Measurements from ENCODE around the gene SPRR3. TPM values are rescaled to one million over a fixed set of nuclear protein-coding genes. Genes with fewer than 3 reads are reported as not detected.
"Not testable (repeated sequence)": the region's sequence is repeated elsewhere in the genome, so short reads cannot be mapped to it uniquely, and the experiment has no call there.

The SPRR3 gene
- total and polyA plus RNA-seq, 3 experiments from 2014 or later, result not detected

DNA sequence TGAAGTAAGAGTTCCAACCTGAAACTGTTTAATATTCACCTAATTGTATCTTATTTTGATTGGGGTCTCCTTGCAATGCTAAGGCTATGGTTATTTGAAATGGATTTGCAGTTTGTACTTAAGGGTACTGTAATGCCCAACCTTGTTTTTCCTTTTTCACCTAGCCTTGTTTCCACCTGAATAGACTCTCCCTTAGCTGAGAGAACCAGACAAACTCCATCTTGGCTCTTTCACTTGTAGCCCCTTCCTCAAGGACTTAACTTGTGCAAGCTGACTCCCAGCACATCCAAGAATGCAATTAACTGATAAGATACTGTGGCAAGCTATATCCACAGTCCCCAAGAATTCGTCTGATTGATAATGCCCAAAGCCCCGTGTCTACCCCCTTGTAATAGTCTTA is 20.3 kb downstream of the SPRR3 start:
- DNase-seq; H3K4me1 Mint-ChIP-seq; CTCF ChIA-PET; POLR2A ChIA-PET; H3K9me3 ChIP-seq (ENCODE audit: low read length); H3K36me3 Mint-ChIP-seq; H3K4me1 ChIP-seq (ENCODE audit: insufficient read depth, low read length); H3K4me3 ChIP-seq (ENCODE audit: low read length); H3K4me3 Mint-ChIP-seq; H3K36me3 ChIP-seq (ENCODE audit: insufficient read depth, low read length); H3K27ac Mint-ChIP-seq; H3K27ac ChIP-seq (ENCODE audit: low read depth, low read length); H3K27me3 ChIP-seq (ENCODE audit: insufficient read depth, low read length, poor library complexity, severe bottlenecking); H3K9me3 Mint-ChIP-seq: not testable (repeated sequence)
- H3K27me3 Mint-ChIP-seq, result peaks cover 10 to 34% of the 10 kb centered on the region in 2 donors

DNA sequence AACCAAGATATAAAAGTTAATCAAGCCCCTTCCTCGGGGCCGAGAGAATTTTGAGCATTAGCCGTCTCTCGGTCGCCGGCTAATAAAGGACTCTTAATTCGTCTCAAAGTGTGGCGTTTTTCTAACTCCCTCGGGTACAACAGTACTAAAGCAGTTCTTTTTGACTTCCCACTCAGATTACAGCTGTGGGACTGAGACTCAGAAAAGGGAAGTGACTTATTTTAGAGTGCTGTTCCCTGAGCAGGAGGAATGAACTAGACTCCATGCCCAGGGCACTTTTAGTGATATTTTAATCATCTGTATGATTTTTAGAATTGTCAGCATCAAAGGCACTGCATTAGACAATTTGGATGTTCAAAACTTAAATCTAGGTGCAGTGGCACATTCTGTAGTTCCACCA is 20.8 kb downstream of the SPRR3 start:
- H3K4me3 ChIP-seq (ENCODE audit: low read length); DNase-seq; CTCF ChIA-PET; H3K27ac Mint-ChIP-seq; POLR2A ChIA-PET; H3K27ac ChIP-seq (ENCODE audit: low read depth, low read length); H3K4me1 Mint-ChIP-seq; H3K36me3 Mint-ChIP-seq; H3K9me3 Mint-ChIP-seq; H3K27me3 ChIP-seq (ENCODE audit: insufficient read depth, low read length, poor library complexity, severe bottlenecking); H3K4me1 ChIP-seq (ENCODE audit: insufficient read depth, low read length); H3K36me3 ChIP-seq (ENCODE audit: insufficient read depth, low read length); H3K9me3 ChIP-seq (ENCODE audit: low read length): not testable (repeated sequence)
- Mint-ChIP-seq H3K27me3 (peaks cover 9 to 32% of the 10 kb centered on the region in 2 donors), H3K4me3 (peak overlapping the region in 1 of 7 donors; percentile 46)

DNA sequence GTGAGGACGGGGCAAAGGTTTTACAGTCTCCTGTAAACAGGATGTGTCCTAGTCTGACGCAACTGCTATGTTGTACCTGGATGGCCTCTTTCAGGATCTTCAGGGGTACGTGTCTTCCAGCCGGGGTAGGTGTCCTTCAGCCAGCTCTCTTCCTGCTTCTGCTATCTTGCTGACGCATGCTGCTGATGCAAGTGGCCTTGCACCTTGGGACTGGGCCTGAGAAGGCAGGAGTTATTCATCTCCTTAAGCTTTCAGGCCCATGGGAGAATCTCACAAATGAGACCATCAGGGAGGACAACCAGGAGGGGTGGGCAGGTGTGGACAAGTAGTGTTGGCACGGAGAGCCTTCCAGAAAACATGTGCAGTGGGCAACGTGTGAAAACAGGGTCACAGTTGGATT is 21.6 kb downstream of the SPRR3 start:
- Histone ChIP-seq H3K27me3 (ENCODE audit: insufficient read depth, low read length, poor library complexity, severe bottlenecking) (no peaks in the 10 kb centered on the region), H3K27ac (ENCODE audit: low read depth, low read length) (no peak overlapping the region), H3K4me1 (ENCODE audit: insufficient read depth, low read length) (no peaks in the 10 kb centered on the region), H3K36me3 (ENCODE audit: insufficient read depth, low read length) (no peaks in the 10 kb centered on the region), H3K4me3 (ENCODE audit: low read length) (no peak overlapping the region), H3K9me3 (ENCODE audit: low read length) (no peaks in the 10 kb centered on the region)
- CTCF ChIA-PET, result no interaction called here
- H3K4me1 Mint-ChIP-seq, result no peaks in the 10 kb centered on the region
- H3K9me3 Mint-ChIP-seq, result peaks cover 0 to 4% (median 2%) of the 10 kb centered on the region in 5 donors
- POLR2A ChIA-PET, result no interaction called here
- no peak overlapping the region for H3K27ac Mint-ChIP-seq
- H3K27me3 Mint-ChIP-seq, result peaks cover 10 to 34% of the 10 kb centered on the region in 2 donors
- no peak for DNase-seq
- H3K4me3 Mint-ChIP-seq, result no peak overlapping the region
- no peaks in the 10 kb centered on the region for H3K36me3 Mint-ChIP-seq

DNA sequence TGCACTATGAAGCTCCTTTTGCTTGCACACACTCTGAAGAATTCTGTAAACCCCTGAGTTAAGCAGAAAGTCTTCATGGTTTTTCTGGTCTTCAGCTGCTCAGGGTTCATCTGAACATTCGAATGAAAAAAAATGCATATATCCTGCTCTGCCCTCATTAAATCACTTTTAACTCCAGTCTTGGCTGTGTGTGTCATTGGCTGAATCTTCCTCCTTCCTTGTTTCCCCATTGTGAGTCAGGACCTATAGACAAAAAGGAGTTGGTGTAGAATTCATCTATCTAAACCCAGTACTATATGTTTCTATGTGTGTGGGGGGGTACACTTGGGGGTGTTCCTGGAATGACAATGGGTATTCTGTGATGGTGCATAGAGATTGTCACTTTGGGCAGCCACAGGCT is 22.9 kb downstream of the SPRR3 start:
- H3K36me3 ChIP-seq (ENCODE audit: insufficient read depth, low read length), result no peaks in the 10 kb centered on the region
- no peaks in the 10 kb centered on the region for H3K27me3 ChIP-seq (ENCODE audit: insufficient read depth, low read length, poor library complexity, severe bottlenecking)
- H3K4me3 Mint-ChIP-seq, result no peak overlapping the region
- H3K9me3 ChIP-seq (ENCODE audit: low read length), result no peaks in the 10 kb centered on the region
- H3K4me1 Mint-ChIP-seq, result no peaks in the 10 kb centered on the region
- no peak overlapping the region for H3K27ac ChIP-seq (ENCODE audit: low read depth, low read length)
- H3K27me3 Mint-ChIP-seq, result peaks cover 13 to 32% of the 10 kb centered on the region in 2 donors
- ChIA-PET POLR2A (no interaction called here), CTCF (no interaction called here)
- DNase-seq, result no peak
- H3K4me1 ChIP-seq (ENCODE audit: insufficient read depth, low read length), result no peaks in the 10 kb centered on the region
- no peaks in the 10 kb centered on the region for H3K36me3 Mint-ChIP-seq
- H3K4me3 ChIP-seq (ENCODE audit: low read length), result no peak overlapping the region
- H3K9me3 Mint-ChIP-seq, result peaks cover 0 to 4% (median 1%) of the 10 kb centered on the region in 5 donors
- no peak overlapping the region for H3K27ac Mint-ChIP-seq

DNA sequence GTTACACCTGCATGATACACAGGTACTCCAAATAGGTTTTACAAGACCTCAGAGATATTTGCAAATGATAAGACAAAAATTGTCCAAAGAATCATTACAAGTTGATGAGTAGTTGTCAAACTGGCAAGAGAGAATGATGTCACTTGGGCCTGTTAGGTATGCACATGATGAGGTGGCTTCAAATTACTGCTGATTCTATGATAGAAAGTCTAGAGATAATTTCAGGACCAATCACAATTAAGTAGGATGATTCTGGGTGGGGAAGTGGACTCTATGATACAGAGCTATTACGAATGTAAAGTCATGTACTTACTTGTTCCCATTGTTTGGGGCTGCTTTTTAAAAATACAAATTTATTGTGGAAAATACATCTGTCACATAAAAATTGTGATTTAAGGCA is 24.2 kb downstream of the SPRR3 start:
- ChIA-PET CTCF (no interaction called here), POLR2A (no interaction called here)
- no peak overlapping the region for H3K4me3 Mint-ChIP-seq

DNA sequence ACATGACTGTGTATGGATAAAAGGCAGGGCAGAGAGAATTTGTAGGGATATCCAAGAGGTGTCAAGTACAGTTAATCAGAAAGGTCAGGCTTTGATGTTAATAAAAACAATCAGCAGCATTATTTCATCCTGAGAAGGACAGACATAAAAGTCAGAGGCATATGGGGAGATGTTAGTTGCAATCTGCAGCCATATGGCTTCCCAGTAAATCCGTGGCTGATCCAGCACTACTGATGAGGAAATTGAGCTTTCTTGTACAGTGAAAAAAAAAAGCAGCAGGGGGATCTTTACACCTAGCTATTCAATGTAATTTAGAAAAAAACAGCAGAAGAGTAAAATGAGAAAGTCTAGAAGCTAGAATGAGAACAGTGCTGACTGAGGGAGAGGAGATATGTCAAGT is 27.2 kb downstream of the SPRR3 start:
- no peak overlapping the region for H3K27ac ChIP-seq (ENCODE audit: low read depth, low read length)
- peaks cover 0 to 4% (median 1%) of the 10 kb centered on the region in 5 donors for H3K9me3 Mint-ChIP-seq
- H3K27me3 ChIP-seq (ENCODE audit: insufficient read depth, low read length, poor library complexity, severe bottlenecking), result no peaks in the 10 kb centered on the region
- H3K36me3 Mint-ChIP-seq, result no peaks in the 10 kb centered on the region
- ChIA-PET POLR2A (no interaction called here), CTCF (no interaction called here)
- peaks cover 11 to 12% of the 10 kb centered on the region in 2 donors for H3K27me3 Mint-ChIP-seq
- no peak for DNase-seq
- H3K4me1 Mint-ChIP-seq, result no peaks in the 10 kb centered on the region
- H3K4me3 Mint-ChIP-seq, result no peak overlapping the region
- no peak overlapping the region for H3K27ac Mint-ChIP-seq
- no peaks in the 10 kb centered on the region for H3K36me3 ChIP-seq (ENCODE audit: insufficient read depth, low read length)
- H3K4me3 ChIP-seq (ENCODE audit: low read length), result no peak overlapping the region
- no peaks in the 10 kb centered on the region for H3K9me3 ChIP-seq (ENCODE audit: low read length)
- no peaks in the 10 kb centered on the region for H3K4me1 ChIP-seq (ENCODE audit: insufficient read depth, low read length)

More for the DNA sequence above, 24.2 kb downstream of the SPRR3 start:
- Histone ChIP-seq H3K4me1 (ENCODE audit: insufficient read depth, low read length) (no peaks in the 10 kb centered on the region), H3K27me3 (ENCODE audit: insufficient read depth, low read length, poor library complexity, severe bottlenecking) (no peaks in the 10 kb centered on the region), H3K36me3 (ENCODE audit: insufficient read depth, low read length) (no peaks in the 10 kb centered on the region), H3K4me3 (ENCODE audit: low read length) (no peak overlapping the region), H3K27ac (ENCODE audit: low read depth, low read length) (no peak overlapping the region), H3K9me3 (ENCODE audit: low read length) (no peaks in the 10 kb centered on the region)
- no peak overlapping the region for H3K27ac Mint-ChIP-seq
- H3K27me3 Mint-ChIP-seq, result peaks cover 19 to 23% of the 10 kb centered on the region in 2 donors
- no peaks in the 10 kb centered on the region for H3K4me1 Mint-ChIP-seq
- no peak for DNase-seq
- no peaks in the 10 kb centered on the region for H3K36me3 Mint-ChIP-seq
- H3K9me3 Mint-ChIP-seq, result peaks cover 0 to 4% (median 1%) of the 10 kb centered on the region in 5 donors

DNA sequence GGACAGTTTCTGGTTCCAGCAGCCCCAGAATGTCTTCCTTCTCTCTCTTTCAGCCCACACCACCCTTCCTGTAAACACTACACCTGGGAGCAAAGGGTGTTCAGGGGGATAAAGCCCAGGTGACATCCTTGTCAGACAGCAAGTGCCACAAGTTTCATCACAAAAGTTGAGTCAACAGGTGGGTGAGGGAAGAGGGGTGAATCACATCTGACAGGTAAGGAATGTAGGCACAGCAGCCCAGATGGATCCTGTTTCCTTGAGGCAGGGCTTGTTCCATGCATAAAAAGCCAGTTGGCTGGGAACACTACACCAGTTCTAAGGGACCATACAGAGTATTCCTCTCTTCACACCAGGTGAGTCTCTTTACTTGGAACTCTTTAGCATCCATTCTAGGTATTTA is 29.3 kb downstream of the SPRR3 start, which contains the start of gene SPRR1B:
Gene SPRR1B, plus strand, starts transcription at position 309 of the 400 bp plus-strand sequence. CDS start 1,143 bp downstream, outside the sequence.
- Mint-ChIP-seq H3K27ac (no peak within 1 kb of the TSS), H3K27me3 (peaks cover 11 to 12% of the 10 kb centered on the region in 2 donors), H3K4me1 (no peaks in the 10 kb centered on the region), H3K9me3 (peaks cover 0 to 2% (median 1%) of the 10 kb centered on the region in 5 donors), H3K36me3 (no peaks in the 10 kb centered on the region), H3K4me3 (no peak within 1 kb of the TSS)
- DNase-seq, result no peak
- POLR2A ChIA-PET, result no interaction called here
- Histone ChIP-seq H3K9me3 (ENCODE audit: low read length) (no peaks in the 10 kb centered on the region), H3K4me1 (ENCODE audit: insufficient read depth, low read length) (no peaks in the 10 kb centered on the region), H3K27ac (ENCODE audit: low read depth, low read length) (no peak within 1 kb of the TSS), H3K4me3 (ENCODE audit: low read length) (no peak within 1 kb of the TSS), H3K36me3 (ENCODE audit: insufficient read depth, low read length) (no peaks in the 10 kb centered on the region), H3K27me3 (ENCODE audit: insufficient read depth, low read length, poor library complexity, severe bottlenecking) (no peaks in the 10 kb centered on the region)
- CTCF ChIA-PET, result no interaction called here

DNA sequence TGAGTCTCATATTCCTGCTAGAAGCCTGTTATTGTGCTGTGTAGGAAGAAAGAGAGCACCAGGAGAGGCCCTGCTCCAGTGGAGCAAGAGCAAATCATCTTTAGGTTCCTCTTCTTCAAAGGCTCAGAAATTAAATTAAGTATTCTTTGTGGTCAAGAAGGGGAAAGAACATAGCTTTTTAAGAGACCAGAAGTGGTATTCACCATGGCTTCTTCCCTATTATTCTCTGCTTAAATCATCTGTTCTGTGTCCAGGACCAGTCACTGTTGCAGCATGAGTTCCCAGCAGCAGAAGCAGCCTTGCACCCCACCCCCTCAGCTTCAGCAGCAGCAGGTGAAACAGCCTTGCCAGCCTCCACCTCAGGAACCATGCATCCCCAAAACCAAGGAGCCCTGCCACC is 30.5 kb downstream of the SPRR3 start:
- Histone ChIP-seq H3K27ac (ENCODE audit: low read depth, low read length) (no peak overlapping the region), H3K9me3 (ENCODE audit: low read length) (no peaks in the 10 kb centered on the region), H3K36me3 (ENCODE audit: insufficient read depth, low read length) (no peaks in the 10 kb centered on the region), H3K27me3 (ENCODE audit: insufficient read depth, low read length, poor library complexity, severe bottlenecking) (no peaks in the 10 kb centered on the region), H3K4me3 (ENCODE audit: low read length) (no peak overlapping the region), H3K4me1 (ENCODE audit: insufficient read depth, low read length) (no peaks in the 10 kb centered on the region)
- ChIA-PET POLR2A (no interaction called here), CTCF (no interaction called here)
- DNase-seq, result no peak
- Mint-ChIP-seq H3K4me3 (no peak overlapping the region), H3K9me3 (peaks cover 0 to 2% (median 0%) of the 10 kb centered on the region in 5 donors), H3K36me3 (no peaks in the 10 kb centered on the region), H3K27me3 (peaks cover 12 to 14% of the 10 kb centered on the region in 2 donors), H3K4me1 (no peaks in the 10 kb centered on the region), H3K27ac (no peak overlapping the region)
